DND-41 (cell line): ENCODE data around the gene OTUD4.

Source experiments
- ATAC-seq: fragments of 200-7000 bp; cut with Tn5 transposase; 3 replicates; pipeline ENCODE4 v1.9.1; 2021; ENCODE audit warnings: low read depth; ENCODE audit not compliant: insufficient read depth
- DNase-seq: peaks from one replicate; pipeline ENCODE4 v3.0.0-alpha.2; 2020
- H2AFZ ChIP-seq: 2 replicates; pipeline ENCODE4 v1.6.0; 2012; ENCODE audit warnings: low read depth, low read length
- H3K27ac ChIP-seq: 2 replicates; pipeline ENCODE4 v1.5.1; 2012; ENCODE audit warnings: low read length, inconsistent platforms
- H3K27me3 ChIP-seq: fragments of 200-600 bp; sonication (generic); 2 replicates; pipeline ENCODE4 v1.6.0; 2012; ENCODE audit warnings: low read length, mild to moderate bottlenecking, inconsistent platforms; ENCODE audit not compliant: insufficient read depth, poor library complexity
- H3K36me3 ChIP-seq: 2 replicates; pipeline ENCODE4 v1.5.1; 2012; ENCODE audit warnings: low read length, inconsistent platforms; ENCODE audit not compliant: insufficient read depth
- H3K4me1 ChIP-seq: 2 replicates; pipeline ENCODE4 v1.5.1; 2012; ENCODE audit warnings: mild to moderate bottlenecking, low read length; ENCODE audit not compliant: insufficient read depth
- H3K4me2 ChIP-seq: 2 replicates; pipeline ENCODE4 v1.6.0; 2012; ENCODE audit warnings: mild to moderate bottlenecking, moderate library complexity, low read length, inconsistent platforms; ENCODE audit not compliant: insufficient read depth
- H3K4me3 ChIP-seq, 2 experiments: fragments of 200-600 bp in 1 of 2; shearing (Covaris generic) in 1 of 2; 2 replicates each; pipeline ENCODE4 v1.5.1; 2012 to 2016; ENCODE audit warnings: inconsistent platforms in 2 of 2, low read length in 2 of 2, mild to moderate bottlenecking in 2 of 2, low read depth in 1 of 2, moderate library complexity in 1 of 2
- H3K79me2 ChIP-seq: 2 replicates; pipeline ENCODE4 v1.6.0; 2012; ENCODE audit warnings: low read length, inconsistent platforms; ENCODE audit not compliant: insufficient read depth
- H3K9ac ChIP-seq: 2 replicates; pipeline ENCODE4 v1.6.0; 2012; ENCODE audit warnings: low read depth, mild to moderate bottlenecking, inconsistent platforms, low read length, moderate library complexity
- H3K9me3 ChIP-seq: 2 replicates; pipeline ENCODE4 v1.5.1; 2012; ENCODE audit warnings: low read length, moderate library complexity, mild to moderate bottlenecking, inconsistent platforms; ENCODE audit not compliant: insufficient read depth, severe bottlenecking
- H4K20me1 ChIP-seq: 2 replicates; pipeline ENCODE4 v1.6.0; 2012; ENCODE audit warnings: low read length; ENCODE audit not compliant: insufficient read depth
- CTCF ChIP-seq: IDR thresholded peaks from 2 replicates; pipeline ENCODE4 v1.5.1; 2012; ENCODE audit warnings: borderline replicate concordance, low read length, moderate library complexity, mild to moderate bottlenecking; ENCODE audit not compliant: poor library complexity, severe bottlenecking; ENCODE audit errors: extremely low read depth
- EZH2 ChIP-seq: IDR thresholded peaks from 3 replicates; pipeline ENCODE4 v1.6.1; 2012; ENCODE audit warnings: borderline replicate concordance, low read depth, mild to moderate bottlenecking, moderate library complexity, low read length, inconsistent platforms; ENCODE audit not compliant: severe bottlenecking

The OTUD4 gene

GRCh38 chr4:145218251-145218650 is 37.9 kb upstream of the OTUD4 start:
- H4K20me1 ChIP-seq = no peaks in the 10 kb centered on the region
- H3K27ac ChIP-seq = no peak overlapping the region
- no peak for DNase-seq
- H3K9me3 ChIP-seq = no peaks in the 10 kb centered on the region
- no peak overlapping the region for H3K4me3 ChIP-seq
- no peaks in the 10 kb centered on the region for H3K4me1 ChIP-seq
- no peaks in the 10 kb centered on the region for H3K79me2 ChIP-seq
- H3K36me3 ChIP-seq = no peaks in the 10 kb centered on the region
- no peak overlapping the region for H3K9ac ChIP-seq
- ATAC-seq = no peak
- no peak overlapping the region for H3K4me2 ChIP-seq
- peaks cover 6% of the 10 kb centered on the region for H3K27me3 ChIP-seq
- no peak for TF ChIP-seq CTCF
- no peak for TF ChIP-seq EZH2
- H2AFZ ChIP-seq = no peak overlapping the region

- ATAC-seq (no peak), DNase-seq (no peak)
- Histone ChIP-seq H3K27ac (no peak overlapping the region), H3K79me2 (no peaks in the 10 kb centered on the region), H3K9ac (no peak overlapping the region), H3K4me3 (no peak overlapping the region), H3K36me3 (no peaks in the 10 kb centered on the region), H3K4me2 (no peak overlapping the region), H2AFZ (no peak overlapping the region), H3K4me1 (no peaks in the 10 kb centered on the region), H4K20me1 (no peaks in the 10 kb centered on the region), H3K27me3 (peaks cover 6% of the 10 kb centered on the region), H3K9me3 (no peaks in the 10 kb centered on the region)
- no peak for TF ChIP-seq CTCF
- no peak for TF ChIP-seq EZH2
Observed at GRCh38 chr4:145217349-145217748, 37.0 kb upstream of the OTUD4 start.

GRCh38 chr4:145216535-145216934 is 36.1 kb upstream of the OTUD4 start:
- Histone ChIP-seq H3K4me2 (no peak overlapping the region), H3K79me2 (no peaks in the 10 kb centered on the region), H3K9ac (no peak overlapping the region), H3K27me3 (peaks cover 6% of the 10 kb centered on the region), H3K27ac (no peak overlapping the region), H2AFZ (no peak overlapping the region), H3K4me1 (no peaks in the 10 kb centered on the region), H4K20me1 (no peaks in the 10 kb centered on the region), H3K9me3 (no peaks in the 10 kb centered on the region), H3K4me3 (no peak overlapping the region), H3K36me3 (no peaks in the 10 kb centered on the region)
- no peak for DNase-seq
- ATAC-seq = no peak
- TF ChIP-seq CTCF (peak; percentile 53), EZH2 (no peak)

- Histone ChIP-seq H3K4me2 (no peak overlapping the region), H3K4me1 (no peaks in the 10 kb centered on the region), H3K4me3 (no peak overlapping the region), H3K9ac (no peak overlapping the region), H4K20me1 (no peaks in the 10 kb centered on the region), H2AFZ (no peak overlapping the region), H3K27ac (no peak overlapping the region), H3K9me3 (no peaks in the 10 kb centered on the region), H3K27me3 (peaks cover 2% of the 10 kb centered on the region), H3K36me3 (no peaks in the 10 kb centered on the region), H3K79me2 (no peaks in the 10 kb centered on the region)
- DNase-seq (no peak), ATAC-seq (no peak)
- TF ChIP-seq EZH2 = no peak
Observed at GRCh38 chr4:145213245-145213644, 32.9 kb upstream of the OTUD4 start.
